ENCODE measurements around the gene PPP1R13B.

PPP1R13B gene

DNA sequence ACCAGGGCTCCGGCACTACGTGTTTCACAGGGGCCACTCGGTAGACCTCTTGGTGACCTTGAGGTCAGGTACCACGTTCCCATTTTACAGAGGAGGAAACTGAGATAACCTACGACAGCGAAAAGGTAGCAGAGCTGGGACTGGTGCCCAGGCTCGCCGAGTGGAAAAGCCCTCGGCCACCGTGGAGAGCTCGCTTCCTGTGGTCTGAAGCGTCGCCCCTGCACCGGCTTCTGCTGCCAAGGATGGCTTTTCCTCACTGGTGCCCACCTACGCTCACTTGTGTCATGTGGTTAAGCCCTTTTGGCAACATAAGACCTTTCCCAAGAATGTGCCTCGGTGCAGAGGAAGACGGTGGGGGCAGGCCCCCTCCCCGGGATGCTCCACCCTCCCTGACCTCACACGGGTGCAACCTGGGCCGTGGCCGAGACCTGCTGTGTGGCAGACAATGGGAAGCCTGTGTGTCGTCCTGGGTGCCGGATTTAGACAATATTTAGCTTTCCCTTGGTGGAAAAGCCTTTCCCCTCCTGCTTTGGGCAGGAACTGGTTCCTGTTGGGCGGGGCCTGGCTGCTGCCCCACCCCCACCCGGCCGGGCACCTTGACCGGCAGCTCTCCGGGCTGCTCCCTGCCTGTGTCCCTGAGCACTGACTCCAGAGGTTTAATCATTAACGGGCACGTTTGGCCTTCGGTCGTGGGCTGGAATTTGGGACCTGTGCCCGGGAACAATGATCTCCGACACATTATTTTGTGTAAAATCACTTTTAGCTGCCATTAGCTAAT lies 32.4 kb upstream of the PPP1R13B start:
- peak overlapping the region; percentile 32 to 49 for H3K4me3 ChIP-seq
- no peaks in the 10 kb centered on the region for H3K36me3 ChIP-seq
- no peak for DNase-seq
- no peaks in the 10 kb centered on the region for H3K9me3 ChIP-seq
- peaks cover 0 to 21% (median 19%) of the 10 kb centered on the region in 4 donors for H3K4me1 ChIP-seq
- no peaks in the 10 kb centered on the region for H3K27me3 ChIP-seq
- intact Hi-C loops (cut with DNase I; ENCODE audit: low total_unique reads), result no loop called here
- H3K27ac ChIP-seq, result peak overlapping the region; percentile 62 to 63
- TF ChIP-seq, protein P1, sequence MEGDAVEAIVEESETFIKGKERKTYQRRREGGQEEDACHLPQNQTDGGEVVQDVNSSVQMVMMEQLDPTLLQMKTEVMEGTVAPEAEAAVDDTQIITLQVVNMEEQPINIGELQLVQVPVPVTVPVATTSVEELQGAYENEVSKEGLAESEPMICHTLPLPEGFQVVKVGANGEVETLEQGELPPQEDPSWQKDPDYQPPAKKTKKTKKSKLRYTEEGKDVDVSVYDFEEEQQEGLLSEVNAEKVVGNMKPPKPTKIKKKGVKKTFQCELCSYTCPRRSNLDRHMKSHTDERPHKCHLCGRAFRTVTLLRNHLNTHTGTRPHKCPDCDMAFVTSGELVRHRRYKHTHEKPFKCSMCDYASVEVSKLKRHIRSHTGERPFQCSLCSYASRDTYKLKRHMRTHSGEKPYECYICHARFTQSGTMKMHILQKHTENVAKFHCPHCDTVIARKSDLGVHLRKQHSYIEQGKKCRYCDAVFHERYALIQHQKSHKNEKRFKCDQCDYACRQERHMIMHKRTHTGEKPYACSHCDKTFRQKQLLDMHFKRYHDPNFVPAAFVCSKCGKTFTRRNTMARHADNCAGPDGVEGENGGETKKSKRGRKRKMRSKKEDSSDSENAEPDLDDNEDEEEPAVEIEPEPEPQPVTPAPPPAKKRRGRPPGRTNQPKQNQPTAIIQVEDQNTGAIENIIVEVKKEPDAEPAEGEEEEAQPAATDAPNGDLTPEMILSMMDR (IDR thresholded peaks at IDR 0.05), result no peak

DNA sequence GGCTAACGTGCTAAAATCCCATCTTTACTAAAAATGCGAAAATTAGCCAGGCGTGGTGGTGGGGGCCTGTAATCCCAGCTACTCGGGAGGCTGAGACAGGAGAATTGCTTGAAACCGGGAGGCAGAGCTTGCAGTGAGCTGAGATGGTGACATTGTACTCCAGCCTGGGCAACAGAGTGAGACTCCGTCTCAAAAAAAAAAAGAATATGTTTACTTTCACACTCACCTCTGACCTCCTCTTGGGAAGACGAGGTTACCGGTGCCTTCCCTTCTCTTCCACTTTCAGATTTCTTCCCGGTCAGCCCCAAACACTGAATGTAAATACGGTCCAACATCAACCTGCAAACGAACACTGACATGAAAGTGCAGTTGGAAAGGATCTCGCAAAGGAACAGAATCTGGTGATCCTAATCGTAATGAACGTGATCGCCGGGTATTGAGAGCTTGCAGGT lies 31.8 kb upstream of the PPP1R13B start:
- Histone ChIP-seq H3K4me1 (peaks cover 0 to 21% (median 19%) of the 10 kb centered on the region in 4 donors), H3K27ac (no peak overlapping the region), H3K27me3 (no peaks in the 10 kb centered on the region), H3K4me3 (no peak overlapping the region), H3K9me3 (no peaks in the 10 kb centered on the region), H3K36me3 (no peaks in the 10 kb centered on the region)
- TF ChIP-seq, protein P1 (IDR thresholded peaks at IDR 0.05), result no peak
- intact Hi-C loops (cut with DNase I; ENCODE audit: low total_unique reads), result no loop called here
- DNase-seq, result no peak

DNA sequence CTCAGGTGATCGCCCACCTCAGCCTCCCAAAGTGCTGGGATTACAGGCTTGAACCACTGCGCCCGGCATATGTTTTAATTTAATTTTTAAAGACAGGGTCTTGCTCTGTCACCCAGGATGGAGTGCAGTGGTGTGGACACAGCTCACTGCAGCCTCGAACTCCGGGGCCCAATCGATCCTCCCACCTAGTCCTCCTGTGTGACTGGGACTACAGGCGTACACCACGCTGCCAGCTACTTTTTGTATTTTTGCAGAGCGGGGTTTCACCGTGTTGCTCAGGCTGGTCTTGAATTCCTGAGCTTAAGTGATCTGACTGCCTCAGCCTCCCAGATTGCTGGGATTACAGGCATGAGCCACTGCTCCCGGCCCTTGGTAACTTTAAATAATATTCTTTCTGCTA lies 30.8 kb upstream of the PPP1R13B start:
- H3K4me3 ChIP-seq, result no peak overlapping the region
- H3K27me3 ChIP-seq, result no peaks in the 10 kb centered on the region
- no peak for DNase-seq
- H3K9me3 ChIP-seq, result no peaks in the 10 kb centered on the region
- TF ChIP-seq, protein P1 (IDR thresholded peaks at IDR 0.05), result no peak
- no peak overlapping the region for H3K27ac ChIP-seq
- no peaks in the 10 kb centered on the region for H3K36me3 ChIP-seq
- intact Hi-C loops (cut with DNase I; ENCODE audit: low total_unique reads), result no loop called here
- H3K4me1 ChIP-seq, result peaks cover 0 to 21% (median 19%) of the 10 kb centered on the region in 4 donors

- H3K4me1 ChIP-seq, result peaks cover 0 to 14% (median 12%) of the 10 kb centered on the region in 4 donors
- DNase-seq, result no peak
- intact Hi-C loops (cut with DNase I; ENCODE audit: low total_unique reads), result no loop called here
Observed at GRCh38 chr14:103875010-103875409, 27.6 kb upstream of the PPP1R13B start.

DNA sequence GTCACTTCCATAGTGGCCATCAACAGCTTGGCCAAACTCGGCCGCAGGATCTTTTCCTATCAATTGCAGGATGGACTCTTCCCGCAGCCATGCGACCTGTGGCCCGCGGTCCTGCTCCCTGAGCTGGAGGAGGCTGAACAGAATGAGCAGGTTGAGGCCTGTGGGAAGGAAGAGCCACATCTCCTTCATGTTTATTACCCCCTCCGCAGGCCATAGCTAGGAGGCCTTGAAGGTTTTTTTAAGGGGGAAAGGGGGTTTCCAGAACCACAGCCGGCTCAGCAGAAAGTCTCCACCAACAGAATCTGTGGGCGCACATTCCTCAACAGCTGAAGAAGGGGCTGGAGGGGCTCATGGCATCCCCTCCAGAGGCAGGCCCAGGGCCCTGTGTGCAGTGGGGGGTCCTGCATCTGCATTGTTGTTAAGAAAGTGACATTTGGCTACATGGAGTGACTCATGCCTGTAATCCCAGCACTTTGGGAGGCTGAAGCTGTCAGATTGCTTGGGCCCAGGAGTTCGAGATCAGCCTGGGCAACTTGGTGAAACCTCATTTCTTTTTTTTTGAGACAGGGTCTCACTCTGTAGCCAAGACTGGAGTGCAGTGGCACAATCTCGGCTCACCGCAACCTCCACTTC lies 25.2 kb upstream of the PPP1R13B start:
- Histone ChIP-seq H3K36me3 (no peaks in the 10 kb centered on the region), H3K4me1 (peaks cover 0 to 15% (median 6%) of the 10 kb centered on the region in 4 donors), H3K27me3 (peaks cover 0 to 13% of the 10 kb centered on the region in 2 donors), H3K4me3 (peak overlapping the region in 1 of 2 donors; percentile 40), H3K27ac (no peak overlapping the region), H3K9me3 (no peaks in the 10 kb centered on the region)
- DNase-seq, result no peak
- intact Hi-C loops (cut with DNase I; ENCODE audit: low total_unique reads), result no loop called here
- TF ChIP-seq, protein P1 (IDR thresholded peaks at IDR 0.05), result no peak

More at GRCh38 chr14:103875010-103875409, 27.6 kb upstream of the PPP1R13B start:
- Histone ChIP-seq H3K27me3 (peaks cover 0 to 13% of the 10 kb centered on the region in 2 donors), H3K27ac (no peak overlapping the region), H3K9me3 (no peaks in the 10 kb centered on the region), H3K4me3 (no peak overlapping the region), H3K36me3 (no peaks in the 10 kb centered on the region)
- TF ChIP-seq, protein P1 (IDR thresholded peaks at IDR 0.05), result no peak

Measured in tibial artery (tissue), 4 donors.